ENCODE results near the gene HOXD13.
A peak's percentile ranks its signal among the peaks of the same experiment; 100 is the strongest.

Gene HOXD13

GRCh38 chr2:176121190-176122051 lies 28.9 kb downstream of the HOXD13 start:
- no peak for DNase-seq

DNA sequence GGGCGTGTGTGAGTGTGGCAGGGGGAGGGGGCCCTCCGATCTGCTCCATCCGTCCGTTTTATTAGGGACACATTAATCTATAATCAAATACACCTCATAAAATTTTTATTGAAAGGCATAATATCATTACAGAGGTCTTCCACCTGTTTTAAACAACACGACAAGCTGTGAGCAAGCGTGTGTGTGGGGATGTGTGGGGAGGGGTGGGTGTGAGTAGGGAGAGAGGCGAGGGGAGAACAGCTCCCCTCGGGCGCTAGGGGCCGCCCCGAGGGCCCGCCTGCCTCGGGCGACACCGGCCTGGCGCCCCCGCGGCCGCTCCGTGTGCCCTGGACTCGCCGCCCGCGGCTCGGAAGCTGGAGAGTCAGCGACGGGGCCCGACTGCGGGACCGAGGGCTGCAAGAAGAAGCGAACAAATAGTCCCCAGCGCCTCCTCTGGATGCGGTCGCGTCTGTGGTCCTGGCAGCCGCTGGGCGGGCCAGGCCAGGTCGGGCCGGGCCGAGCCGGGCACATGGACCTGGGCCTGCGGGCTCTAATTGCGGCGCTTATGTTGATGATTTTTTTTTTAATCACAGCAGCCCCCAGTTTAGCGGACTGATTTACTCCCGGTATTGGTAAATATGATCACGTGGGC lies 29.6 kb downstream of the HOXD13 start:
- DNase-seq, result no peak

- no peak for DNase-seq
These were observed 30.3 kb downstream of the HOXD13 start, which contains the start of gene HOXD9 for GRCh38 chr2:176122683-176123410. Gene HOXD9 (plus strand): TSS chr2:176122719. CDS start chr2:176122769, 50 bp downstream.

- DNase-seq, result no peak
These were observed 31.0 kb downstream of the HOXD13 start for GRCh38 chr2:176123411-176124109.

- no peak for DNase-seq
These were observed 31.8 kb downstream of the HOXD13 start for GRCh38 chr2:176124110-176124946.

DNA sequence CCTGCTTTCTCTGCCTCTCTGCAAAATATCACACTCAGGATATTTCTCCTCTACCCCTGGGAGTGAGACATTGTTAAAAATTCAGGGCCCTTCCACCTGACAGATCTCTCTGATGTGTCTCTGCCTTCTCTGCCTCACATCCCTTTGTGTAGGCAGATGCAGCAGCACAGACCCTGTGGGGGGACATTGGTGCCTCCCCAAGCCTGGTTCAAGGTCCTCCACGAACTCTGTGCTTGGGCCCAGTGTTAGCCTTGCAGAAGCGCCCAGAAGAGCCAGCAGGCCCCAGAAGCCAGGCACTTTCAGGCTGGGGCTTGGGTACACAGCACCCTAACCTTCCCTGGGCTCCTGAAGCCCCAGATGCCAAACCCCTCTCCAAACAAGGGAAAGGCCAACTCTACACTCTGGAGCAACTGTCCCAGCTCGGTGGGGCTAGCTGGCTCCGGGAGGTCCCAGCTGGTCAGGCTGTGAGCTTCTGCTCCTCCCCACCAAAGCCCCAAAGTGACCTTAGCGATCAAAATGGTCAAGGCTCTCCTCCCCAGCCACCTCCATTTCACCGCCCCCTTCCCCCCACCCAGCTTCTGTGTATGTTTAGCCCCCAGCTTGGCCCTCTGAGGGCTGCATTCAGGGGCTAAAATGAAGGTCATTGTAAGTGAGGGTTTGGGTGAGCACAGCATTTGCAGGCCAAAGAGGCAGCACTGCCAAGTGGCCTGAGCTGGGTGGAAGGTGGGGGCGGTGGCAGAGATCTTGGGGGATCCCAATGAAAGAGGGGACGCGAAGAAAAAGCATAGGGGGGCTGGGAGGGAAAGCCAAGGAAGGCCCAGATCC lies 32.6 kb downstream of the HOXD13 start:
- no peak for DNase-seq

DNA sequence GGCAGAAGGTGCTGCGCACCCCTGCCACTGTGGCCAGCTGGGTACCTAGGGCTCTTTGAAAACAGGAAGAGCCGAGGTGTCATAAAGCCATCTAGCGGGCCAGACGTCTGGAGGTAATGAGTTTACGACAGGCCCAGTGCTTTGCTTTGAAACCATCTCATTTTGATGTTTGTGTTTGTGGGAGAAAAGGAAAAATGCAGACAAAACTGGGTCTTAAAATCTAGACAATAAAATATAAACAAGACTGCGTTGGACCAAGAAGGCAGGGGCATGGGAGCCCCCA lies 33.2 kb downstream of the HOXD13 start:
- no peak for DNase-seq

DNA sequence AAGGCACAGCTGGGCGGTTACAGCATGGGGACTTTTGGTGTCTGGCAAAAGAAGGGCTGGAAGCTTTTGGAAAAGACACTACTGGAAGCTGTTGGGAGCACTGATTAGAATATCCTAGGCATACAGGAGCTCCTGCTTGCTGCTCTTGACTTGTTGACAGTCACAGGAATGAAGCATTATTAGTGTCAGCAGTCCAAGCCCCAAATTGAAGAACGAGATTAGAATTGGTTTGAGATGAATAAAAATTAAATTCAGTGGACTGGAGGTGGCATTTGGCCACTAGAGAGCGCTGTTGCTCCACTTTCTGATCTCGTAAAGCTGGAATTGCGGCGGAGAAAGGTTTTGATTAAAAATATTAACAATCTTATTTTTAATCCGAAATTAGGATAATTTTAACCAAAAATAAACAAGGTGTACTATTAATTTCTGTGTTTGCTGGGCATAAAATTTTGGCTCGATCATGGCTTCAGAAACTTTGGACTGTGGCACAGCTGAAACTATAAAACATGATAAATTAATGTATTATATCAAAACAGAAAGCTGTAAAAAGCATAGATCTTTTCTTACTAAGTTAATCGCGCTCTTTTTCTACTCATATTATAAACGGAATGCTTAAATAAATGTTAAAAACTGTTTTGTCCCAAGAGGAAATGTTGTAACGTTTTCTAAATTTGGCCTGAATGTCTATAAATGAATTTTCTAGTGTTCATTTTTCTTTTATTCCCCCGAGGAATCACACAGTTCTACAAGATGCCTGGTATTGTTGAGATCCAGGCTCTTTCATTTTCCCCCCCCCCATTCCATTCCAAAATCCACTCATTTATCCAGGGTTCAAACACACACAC lies 34.6 kb downstream of the HOXD13 start:
- DNase-seq, result peak; percentile 60

DNA sequence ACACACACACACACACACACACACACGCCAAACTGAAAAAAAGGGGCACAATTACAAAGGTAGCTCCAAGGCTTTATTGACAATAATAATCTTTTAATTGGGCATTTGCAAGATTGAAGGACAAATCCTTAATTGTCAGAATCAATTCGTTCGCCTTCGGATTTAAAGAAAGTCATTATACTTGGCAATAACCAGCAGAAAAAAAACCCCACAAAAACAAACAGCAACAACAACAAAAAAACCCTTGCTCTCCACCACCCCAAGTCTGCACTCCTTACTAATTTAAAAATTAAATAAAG lies 35.2 kb downstream of the HOXD13 start:
- DNase-seq, result no peak

GRCh38 chr2:176128172-176128981 lies 35.9 kb downstream of the HOXD13 start:
- DNase-seq, result peak; percentile 9

- peak; percentile 58 for DNase-seq
These were observed 36.7 kb downstream of the HOXD13 start, which contains the start of gene HOXD8 for GRCh38 chr2:176128982-176129796. Gene HOXD8 (plus strand): TSS chr2:176129705. CDS start chr2:176130367, 662 bp downstream.

GRCh38 chr2:176129813-176130146 lies 37.3 kb downstream of the HOXD13 start:
- peak; percentile 53 for DNase-seq

- DNase-seq, result peak; percentile 53
These were observed 37.8 kb downstream of the HOXD13 start for GRCh38 chr2:176130147-176130956.

GRCh38 chr2:176130957-176131847 lies 38.7 kb downstream of the HOXD13 start:
- no peak for DNase-seq

- DNase-seq, result no peak
These were observed 39.3 kb downstream of the HOXD13 start for GRCh38 chr2:176131848-176132158.

DNA sequence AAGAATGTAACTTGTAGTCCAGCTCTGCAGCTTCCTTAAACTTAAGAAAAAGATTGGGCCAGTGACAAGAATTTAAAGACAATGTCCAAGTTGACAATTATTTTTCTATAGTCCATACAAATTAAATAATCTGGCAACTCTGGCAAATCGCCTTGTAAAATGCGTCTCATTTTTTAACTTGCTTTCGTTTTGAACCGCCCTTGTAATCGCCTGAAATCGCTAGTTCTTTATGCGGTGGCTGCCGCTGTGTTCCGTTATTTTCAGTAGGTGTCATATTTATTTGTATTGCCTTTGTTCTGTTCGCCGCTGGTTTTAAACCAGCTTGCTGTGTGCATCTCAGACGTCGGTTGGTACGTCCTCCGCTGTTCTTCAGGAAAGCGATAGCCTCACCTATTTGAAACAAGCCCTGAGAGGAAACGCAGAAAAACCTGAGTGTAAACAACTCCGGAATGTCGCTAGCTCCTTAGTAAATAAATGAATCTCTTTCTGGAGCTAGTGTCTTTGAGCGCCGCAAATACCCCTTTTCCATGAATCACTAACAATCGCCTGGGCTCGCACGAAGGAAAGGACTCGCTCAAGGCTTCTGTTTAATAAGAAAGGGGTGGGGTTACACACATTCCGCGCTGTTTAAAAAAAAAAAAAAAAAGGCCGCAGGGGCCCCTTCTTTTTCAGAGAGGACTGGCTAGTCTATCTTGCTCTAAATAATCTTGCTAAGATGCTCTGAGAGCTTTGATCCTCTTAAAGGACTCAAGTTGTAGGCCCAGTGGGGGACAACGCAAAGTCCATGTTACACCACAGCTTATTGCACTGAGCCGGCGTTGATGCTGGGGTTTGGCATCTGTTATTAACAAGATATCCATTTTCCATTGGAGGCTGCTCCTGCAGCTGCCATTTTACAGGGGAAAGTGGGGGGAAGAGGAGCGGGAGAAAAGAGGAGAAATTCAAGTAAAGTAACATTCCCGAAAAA lies 40.0 kb downstream of the HOXD13 start:
- DNase-seq, result no peak
